GM19467 (cell line): Measurements from ENCODE around the gene FAM174B.
A peak's percentile ranks its signal among the peaks of the same experiment; 100 is the strongest.

Experiments
- ATAC-seq: cut with Tn5 transposase; IDR thresholded peaks from one replicate; pipeline ENCODE4 v1.9.1; 2021; ENCODE audit warnings: mild to moderate bottlenecking, moderate library complexity; ENCODE audit not compliant: unreplicated experiment

FAM174B gene

DNA sequence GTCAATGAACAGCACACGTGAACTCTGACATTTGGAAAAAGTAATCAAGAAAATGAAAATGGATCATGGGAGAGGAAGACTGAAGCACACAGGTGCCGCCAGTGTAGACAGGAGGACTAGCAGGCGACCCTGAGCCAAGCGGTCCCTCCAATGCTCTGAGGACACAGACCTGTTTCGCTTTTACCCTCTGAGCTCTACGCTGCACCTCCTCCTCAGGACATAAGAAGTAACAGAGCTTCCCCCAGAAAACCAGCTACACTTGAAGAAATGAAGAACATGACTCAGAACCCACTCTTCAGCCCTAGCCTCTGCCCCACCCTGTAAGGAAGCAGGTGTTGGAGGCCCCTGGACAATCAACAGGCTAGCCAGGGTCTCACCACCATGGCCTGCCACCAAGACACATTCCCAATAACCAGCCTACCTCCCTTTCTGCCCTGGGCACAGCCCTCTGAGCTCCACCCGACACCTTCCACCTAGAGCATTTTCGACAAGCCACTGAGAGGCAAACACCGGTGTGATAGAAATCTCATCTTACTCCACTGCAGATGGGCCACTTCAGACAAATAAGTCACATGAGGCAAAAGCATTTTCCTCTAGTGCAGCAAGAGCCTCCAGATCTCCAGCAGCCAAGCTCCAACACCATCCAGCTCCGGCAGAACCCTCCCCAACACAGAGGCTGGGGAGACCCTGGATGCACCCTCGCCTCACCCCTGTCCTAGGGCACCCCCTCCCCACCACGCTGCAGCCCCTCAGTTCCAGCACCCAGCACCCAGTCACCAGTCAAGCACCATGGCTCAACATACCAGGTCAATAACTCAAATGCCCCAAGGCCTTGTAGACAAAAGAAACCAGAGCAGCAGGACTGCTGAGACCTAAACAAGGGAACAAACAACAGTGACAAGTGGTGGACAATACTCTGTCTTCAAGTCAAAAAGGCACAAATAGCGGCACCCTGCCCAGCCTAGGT, 11.4 kb downstream of the FAM174B start:
- no peak for ATAC-seq

DNA sequence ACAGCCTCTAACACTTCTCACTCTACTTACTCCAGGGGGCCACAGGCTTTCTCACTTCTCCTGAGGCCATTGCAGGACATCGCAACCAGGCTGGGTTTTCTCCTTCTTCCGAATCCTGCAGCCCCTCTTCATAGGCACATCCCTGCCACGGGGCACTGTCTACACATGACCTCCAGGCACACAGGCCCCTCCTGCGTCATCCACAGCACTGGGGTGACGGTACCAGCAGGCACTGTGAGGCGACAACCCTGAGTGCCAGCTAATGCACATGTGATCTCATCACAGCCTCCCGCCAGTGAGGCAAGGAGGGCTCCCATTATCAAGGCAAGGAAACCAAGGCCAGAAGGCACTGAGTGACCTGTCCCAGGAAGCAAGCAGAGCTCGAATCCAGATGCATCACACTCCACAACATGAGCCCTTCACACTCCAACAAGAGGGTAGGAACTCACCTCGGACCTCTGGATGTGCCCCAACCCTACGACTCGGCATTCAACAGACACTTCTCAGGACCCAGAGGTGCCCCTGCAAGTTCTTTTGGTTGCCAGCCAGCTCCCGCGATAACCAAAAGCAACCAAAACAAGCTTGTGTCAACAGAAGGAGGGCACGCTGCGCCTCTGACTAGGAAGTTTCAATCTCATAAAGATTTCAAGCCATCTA, 16.7 kb downstream of the FAM174B start:
- no peak for ATAC-seq

DNA sequence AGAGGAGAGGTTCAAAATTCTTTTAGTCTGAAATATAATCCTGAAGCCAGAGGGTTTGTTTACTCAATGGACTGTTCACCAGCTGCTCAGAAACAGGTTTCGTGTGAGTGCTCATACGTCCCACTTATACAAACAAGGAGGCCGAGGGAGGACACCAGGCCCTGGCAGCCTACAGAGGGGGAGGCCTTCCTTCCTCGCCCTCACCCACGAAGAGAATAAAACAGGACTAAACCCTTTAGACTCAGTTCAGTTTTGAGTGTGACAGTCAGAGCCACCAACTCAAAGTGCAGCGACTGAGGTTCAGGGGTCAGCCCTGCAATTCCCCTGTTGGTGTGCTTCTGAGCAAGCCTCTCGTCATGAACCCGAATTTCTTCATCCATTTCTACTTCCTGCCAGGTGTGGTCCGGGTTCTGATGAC, 17.3 kb downstream of the FAM174B start:
- ATAC-seq, result no peak

DNA sequence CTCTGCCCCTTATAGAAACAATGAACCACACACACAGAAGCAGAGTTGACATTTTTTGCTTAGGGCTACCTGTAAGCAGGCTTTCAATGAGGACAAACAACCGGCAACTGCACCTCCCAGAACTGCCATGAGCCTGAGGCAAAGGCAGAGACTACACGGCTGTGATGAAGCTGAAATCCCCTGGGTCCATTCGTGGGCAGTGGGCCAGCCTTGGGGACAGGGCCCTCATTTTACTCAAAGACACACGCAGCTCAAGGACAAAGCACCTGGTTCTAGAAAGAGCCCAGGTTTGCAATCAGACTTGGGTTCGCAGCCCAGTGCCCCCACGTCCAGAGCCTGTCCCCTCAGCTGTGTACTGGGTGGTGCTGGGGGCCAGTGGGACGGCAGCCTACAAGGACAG, 17.9 kb downstream of the FAM174B start:
- ATAC-seq, result no peak

DNA sequence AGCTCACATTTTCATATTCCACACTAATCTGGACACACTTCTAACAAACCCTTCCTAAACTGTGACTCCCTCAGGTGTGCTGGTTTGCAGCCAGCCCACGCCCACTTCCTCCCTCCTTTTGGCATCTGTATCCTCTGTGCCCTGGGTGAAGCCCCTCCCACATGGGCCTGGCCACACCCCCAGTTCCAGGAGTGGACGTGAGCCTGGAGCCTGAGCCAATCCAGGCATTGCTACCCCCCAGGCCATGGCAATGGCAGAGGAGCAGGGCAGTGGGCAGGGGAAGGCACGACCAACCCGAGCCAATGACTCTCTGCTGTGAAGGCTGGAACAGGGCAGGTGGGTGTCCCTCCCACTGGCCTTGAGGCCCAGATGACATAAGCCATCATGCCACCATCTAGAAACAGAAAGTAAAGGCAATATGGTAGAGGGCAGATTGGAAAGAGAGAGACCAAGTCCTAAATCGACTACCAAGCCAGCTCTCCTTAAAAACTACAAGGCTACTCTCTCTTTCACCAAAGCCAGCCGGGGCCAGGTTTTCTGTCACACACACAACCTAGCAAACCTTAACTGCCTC, 18.6 kb downstream of the FAM174B start:
- no peak for ATAC-seq

DNA sequence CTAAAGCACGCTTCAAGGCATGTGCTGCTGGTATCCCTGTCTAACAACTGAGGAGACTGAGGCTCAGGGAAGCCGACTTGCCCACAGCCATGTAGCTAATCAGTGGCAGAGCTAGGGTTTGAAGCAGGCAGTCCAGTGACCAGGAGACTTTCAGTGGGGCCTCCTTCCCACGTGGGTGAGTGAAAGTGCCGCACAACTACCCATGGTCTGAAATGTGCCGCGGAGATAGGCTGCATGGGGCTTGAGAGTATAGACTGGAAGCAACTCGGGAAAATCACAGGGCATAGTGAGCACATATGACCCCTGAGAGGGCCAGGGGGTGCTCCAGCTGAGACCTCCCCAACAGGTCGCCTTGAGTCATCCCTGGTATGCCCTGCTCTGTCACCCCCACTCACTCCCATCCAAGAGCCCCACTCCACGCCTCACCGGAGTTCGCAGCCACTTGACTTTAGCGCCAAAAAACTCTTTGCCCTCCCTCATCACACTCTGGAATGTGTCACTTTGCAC, 19.1 kb downstream of the FAM174B start:
- ATAC-seq, result no peak

DNA sequence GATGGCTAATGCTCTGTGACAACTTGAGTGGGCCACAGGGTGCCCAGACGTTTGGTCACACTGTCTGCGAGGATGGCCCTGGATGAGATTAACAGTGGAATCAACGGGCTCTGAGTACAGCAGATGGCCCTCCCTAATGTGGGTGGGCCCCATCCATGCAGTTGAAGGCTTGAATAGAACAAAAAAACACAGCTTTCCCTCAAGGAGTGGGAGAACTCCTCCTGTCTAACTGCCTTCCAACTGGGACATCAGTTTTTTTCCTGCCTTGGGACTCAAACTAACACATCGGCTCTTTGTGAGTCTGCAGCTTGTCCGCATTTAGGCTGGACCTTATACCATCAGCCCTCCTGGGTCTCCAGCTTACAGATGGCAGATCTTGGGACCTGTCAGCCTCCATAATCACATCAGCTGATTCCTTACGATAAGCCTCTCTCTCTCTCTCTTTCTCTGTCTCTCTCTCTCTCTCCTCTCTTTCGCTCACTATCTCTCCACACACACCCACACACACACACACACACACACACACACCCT, 20.8 kb downstream of the FAM174B start:
- ATAC-seq, result no peak

DNA sequence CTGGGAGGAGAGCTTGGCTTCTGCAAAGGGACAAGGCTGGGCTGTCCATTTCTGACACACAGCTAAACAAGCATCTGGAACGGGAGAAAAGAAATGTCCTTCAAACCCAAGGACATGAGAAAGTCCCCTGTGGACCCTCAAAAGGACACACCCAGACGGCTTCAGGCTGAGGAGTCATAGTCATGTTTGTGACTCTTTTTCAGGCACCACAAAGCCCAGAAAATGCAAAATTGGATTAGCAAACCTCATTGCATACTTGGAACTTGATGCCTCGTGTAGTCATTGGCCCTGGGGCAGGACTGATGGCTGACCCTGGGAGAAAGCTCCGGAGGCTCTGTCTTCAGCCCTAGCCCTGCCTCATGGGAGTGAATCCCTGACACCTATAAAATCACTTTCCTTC, 21.5 kb downstream of the FAM174B start:
- ATAC-seq, result no peak

DNA sequence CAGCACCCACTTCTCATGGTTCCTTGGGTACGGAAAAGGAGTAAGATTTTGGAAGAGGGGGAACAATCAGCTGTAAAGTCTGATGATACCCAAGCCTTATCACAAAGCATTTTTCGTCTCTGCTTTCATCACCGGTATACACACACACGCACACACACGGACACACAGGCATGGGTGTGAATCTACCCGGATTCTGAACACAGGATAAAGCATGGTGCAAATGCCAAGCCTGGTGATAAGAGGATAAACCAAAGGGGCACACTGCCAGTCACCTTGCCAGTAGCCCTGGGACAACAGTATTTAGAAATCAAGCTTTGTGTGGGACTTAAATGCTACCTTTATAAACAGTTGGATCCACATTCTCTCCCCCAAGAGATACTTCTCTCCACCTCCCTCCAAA, 22.2 kb downstream of the FAM174B start:
- no peak for ATAC-seq

DNA sequence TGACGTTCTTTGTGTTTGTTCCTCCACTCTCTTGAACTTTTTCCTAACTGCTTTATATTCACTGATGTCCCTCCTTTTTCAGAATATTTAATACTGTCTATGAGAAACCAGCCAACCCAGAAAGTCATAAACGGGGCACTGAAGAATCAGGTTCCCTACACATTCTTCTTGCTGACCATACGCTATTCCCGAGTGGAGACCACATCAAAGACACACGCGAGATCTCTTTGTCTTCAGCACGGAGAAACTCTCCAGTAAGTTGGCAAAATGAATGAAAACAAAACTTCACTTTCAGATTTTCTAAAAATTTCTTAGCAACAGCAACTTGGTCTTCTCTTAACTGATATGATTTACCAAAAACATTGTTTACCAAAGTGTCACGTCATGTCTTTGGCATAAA, 22.6 kb downstream of the FAM174B start:
- no peak for ATAC-seq

DNA sequence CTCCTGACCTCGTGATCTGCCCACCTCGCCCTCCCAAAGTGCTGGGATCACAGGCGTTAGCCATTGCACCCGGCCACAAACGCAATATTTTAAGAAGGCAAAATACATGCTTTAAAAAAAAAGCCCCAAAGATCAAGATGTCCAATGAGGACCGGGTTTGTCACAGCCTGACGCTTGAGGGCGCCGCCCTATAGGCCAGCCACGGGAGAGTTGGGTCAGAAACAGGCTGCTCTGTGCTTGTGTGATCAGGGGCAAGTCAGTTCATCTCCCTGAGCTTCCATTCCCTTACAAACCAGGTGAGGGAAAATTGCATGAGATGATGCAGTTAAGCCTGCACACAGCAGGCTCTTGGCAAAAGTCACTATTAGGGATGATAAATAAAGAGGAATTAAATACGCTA, 23.9 kb downstream of the FAM174B start:
- no peak for ATAC-seq

DNA sequence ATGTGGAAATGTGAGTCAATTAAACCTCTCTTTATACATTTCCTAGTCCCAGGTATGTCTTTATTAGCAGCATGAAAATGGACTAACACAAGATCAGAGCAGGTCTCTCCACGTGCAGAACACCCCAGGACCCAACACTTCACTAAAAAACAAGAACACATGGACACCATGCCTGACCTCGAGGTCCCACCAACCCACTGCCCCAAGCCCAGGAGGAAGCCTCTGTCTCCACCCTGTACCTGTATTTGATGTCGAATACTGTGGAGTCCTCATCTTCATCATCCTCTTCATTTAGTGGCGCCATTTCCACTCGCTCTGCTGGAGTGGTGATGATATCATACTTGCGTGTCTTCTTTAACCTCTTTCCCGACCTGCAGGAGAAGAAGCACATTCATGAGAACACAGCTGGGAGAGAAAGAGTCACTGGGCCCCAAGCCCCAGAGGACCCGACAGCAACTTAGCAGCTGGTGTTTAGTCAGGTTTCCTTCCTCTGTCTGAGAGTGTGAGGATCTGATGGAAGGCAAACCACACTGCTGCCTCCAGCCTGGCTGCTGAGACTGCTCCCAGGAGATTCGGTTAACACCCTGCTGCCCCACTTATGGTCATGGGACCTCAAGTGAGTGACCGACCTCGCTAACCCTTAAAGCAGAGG, 25.5 kb downstream of the FAM174B start:
- ATAC-seq, result no peak

DNA sequence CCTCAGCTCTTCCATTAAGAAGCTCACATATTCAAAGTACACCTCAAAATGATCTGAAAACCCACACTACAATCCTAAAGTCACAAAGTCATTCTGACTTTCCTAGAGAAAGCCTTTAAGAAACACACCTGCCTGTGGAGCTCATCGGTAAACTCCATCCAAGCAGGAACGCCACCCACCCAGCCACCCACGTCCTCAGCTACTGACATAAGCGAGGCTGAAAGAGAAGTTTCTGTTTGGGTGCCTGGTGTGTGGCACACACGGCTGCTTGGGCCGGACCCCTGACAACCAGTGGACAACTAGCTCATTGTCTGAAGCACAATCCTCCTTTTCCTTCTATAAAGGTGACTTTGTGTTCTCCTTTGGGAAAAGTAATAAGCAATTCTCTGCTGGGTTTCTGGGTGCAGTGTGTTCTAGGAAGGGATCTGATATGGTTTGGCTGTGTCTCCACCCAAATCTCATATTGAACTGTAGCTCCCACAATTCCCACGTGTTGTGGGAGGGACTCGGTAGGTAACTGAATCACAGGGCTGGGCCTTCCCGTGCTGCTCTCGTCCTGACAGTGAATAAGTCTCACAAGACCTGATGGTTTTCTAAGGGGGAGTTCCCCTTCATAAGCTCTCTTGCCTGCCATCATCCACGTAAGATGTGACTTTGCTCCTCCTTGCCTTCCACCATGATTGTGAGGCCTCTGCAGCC, 26.1 kb downstream of the FAM174B start:
- no peak for ATAC-seq

DNA sequence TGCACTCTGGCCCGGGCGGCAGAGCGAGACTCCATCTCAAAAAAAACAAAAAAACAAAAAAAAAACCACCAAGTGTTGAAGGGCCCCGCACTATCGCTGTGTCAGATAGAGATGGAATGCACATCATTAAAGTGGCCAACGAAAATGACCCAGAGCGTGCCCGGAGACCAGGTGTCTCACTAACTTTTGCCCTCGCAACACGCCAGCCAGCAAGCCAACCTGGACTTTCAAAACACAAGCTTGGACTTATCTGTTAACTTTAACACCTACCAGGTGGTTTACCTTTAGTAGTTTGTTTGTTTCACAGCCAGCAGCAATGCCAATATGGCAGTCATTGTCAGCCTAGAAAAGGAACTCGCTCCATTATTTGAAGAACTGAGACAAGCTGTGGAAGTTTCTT, 28.6 kb downstream of the FAM174B start:
- no peak for ATAC-seq

DNA sequence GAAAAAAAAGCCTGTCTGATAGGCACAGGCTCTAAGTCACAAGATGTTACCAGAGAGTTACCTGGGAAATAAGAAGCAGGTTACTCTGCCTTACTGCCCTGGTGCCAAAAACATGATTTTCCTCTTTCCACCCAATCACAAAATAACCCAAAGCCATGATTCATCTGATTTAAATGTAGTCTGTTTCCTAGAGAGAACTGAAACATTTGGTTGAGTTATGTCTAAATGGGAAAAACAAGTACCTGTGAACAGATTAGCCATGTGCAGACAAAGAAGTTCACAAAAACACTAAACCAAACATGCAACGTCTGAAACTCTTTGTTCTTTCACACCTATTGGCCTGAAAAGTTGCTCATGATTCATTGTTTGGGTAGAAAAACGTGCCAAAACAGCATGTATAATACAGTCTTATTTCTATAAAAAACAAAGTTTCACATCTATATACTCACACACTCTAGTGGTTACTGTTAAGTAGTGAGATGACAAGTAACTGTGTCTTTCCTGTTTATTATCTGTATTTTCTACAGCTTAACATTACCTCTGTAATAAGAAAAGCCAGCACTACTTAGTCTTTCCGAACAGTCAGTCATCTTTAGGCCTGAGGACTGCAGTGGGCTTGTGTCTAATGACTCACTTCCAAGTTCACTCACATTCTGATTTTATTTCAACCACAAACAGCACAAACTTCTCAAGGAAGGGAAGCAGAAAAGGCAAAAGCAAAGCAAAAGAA, 30.2 kb downstream of the FAM174B start:
- ATAC-seq, result peak; percentile 55

DNA sequence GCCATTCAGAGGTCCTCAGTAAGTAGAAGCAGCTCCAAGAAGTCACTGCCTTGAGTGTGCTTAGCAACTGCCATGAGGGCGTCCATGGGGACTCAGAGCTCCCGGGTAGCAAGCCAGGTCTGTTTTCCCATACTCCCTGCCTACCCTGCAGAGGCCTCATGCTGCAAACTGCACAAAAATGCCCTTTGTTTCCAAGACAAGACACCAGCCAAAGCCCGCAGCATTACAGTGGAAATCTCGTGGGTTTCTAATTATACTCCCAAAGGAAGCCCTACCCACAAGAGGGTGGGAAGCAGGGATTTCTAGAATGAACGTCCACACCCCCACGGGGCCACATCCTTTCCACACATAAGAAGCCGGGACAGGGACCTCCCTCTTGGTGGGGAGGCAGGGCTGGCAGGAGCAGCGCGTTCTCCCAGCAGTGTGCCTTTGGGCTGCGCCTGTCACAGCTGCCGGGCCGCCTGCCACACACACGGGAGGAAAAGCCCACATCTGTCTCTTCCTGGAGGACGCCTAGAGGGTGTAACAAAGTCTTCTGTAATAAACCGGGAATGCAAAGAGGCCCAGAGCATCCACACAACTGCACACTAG, 31.1 kb downstream of the FAM174B start:
- no peak for ATAC-seq

DNA sequence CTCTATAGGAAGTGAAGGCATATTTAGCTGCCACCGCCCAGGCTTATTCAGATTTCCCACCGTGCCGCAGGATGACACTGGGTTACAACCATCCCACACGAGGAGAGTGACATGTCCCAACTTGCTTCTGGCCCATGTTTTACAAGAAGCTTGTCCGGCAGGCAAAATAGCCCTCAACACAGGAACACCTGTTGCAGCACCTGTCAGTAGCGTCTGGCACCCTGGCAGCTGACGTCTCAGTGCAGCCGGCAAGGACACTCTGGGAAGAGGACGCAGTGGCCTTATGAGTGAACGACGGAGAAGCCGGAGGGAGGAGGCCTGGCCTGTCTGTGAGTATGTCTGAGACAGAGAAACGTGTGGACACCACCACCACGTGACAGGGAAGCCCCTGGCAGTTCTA, 32.1 kb downstream of the FAM174B start:
- no peak for ATAC-seq

DNA sequence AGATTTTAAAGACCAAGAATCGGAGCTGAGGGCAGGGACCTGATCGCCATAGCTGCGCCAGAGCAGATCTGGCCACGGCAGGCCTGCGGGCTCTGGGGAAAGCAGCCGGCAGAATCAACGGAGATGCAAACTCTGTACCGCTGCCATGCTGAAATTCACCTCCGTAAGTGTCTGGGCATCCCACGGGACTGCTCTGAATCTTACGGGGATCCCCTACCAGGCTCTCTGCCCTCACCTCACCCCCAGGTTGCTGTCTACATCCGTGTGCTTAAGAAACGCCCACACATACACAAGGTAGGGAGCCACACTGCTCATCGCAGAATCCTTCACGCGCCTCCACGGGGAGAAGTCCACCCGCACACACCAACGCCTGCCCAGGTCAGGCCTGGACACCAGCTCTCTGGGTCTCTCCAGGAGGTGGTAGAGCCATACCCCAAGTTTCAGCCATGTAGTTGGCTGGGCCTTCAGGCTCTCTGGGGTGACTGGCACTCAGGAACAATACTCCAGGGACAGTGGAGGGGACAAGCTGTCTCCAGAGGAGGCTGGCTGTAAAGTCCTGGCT, 33.5 kb downstream of the FAM174B start:
- ATAC-seq, result no peak

DNA sequence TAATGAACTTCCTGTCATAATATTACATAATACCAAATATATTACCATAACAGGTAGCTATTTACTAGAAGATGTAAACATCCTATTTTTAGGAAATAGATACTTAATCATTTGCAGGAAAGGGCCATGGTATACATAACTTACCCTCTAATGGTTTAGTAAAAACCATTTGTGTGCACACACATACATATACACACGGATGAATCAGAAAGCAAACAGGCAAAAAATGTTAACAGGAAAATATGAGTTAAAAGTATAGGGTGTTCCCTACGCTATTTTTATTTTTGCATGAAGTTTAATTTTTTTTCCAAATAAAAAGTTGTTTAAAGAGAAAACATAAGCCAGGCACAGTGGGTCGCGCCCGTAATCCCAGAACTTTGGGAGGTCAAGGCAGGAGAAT, 34.6 kb downstream of the FAM174B start:
- ATAC-seq, result no peak
